ENCODE results near the gene PMP22. TPM values are rescaled to one million over a fixed set of nuclear protein-coding genes. Genes with fewer than 3 reads are reported as not detected.

PMP22 gene
- total RNA-seq, 1 experiment from 2014 or later, result 28.7 TPM

DNA sequence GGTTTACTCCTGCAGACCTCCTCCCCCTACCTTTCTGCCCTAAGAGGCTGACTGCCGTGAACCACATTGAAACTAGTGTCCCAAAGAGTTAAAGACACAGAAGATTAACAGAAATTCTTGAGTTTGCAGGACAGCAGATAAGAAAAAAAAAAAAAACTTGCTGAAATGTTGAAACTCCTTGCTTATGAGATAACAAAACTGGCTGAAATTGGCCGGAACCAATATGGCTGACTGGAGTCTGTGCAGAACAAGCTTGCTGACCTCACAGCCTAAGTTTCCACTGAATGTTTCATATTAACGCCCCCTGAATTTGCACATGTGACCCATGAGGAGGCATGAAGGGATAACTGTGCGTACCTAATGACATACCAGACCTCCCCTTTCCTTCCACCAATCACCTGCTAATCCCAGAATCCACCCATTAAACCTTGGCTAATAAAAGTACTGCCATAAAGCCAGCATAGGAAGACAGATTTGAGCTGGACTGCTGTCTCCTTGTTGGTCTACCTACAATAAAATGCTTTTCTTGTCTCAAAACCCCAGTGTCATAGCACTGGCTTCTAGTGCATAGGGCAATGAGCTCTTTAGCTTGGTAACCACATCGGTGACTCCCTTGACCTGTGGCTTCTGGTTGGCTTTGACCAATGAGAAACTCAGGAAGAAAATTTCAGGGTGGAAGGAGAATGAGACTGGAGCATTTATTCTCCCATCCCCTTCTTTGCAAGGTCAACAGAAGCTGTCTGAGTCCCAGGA is 80.1 kb downstream of the PMP22 start (continued):
- TF ChIP-seq, protein P1, sequence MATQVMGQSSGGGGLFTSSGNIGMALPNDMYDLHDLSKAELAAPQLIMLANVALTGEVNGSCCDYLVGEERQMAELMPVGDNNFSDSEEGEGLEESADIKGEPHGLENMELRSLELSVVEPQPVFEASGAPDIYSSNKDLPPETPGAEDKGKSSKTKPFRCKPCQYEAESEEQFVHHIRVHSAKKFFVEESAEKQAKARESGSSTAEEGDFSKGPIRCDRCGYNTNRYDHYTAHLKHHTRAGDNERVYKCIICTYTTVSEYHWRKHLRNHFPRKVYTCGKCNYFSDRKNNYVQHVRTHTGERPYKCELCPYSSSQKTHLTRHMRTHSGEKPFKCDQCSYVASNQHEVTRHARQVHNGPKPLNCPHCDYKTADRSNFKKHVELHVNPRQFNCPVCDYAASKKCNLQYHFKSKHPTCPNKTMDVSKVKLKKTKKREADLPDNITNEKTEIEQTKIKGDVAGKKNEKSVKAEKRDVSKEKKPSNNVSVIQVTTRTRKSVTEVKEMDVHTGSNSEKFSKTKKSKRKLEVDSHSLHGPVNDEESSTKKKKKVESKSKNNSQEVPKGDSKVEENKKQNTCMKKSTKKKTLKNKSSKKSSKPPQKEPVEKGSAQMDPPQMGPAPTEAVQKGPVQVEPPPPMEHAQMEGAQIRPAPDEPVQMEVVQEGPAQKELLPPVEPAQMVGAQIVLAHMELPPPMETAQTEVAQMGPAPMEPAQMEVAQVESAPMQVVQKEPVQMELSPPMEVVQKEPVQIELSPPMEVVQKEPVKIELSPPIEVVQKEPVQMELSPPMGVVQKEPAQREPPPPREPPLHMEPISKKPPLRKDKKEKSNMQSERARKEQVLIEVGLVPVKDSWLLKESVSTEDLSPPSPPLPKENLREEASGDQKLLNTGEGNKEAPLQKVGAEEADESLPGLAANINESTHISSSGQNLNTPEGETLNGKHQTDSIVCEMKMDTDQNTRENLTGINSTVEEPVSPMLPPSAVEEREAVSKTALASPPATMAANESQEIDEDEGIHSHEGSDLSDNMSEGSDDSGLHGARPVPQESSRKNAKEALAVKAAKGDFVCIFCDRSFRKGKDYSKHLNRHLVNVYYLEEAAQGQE (IDR thresholded peaks at IDR 0.05; ENCODE audit: low read depth), result no peak
- TF ChIP-seq, protein P2, sequence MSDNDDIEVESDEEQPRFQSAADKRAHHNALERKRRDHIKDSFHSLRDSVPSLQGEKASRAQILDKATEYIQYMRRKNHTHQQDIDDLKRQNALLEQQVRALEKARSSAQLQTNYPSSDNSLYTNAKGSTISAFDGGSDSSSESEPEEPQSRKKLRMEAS (IDR thresholded peaks at IDR 0.05), result no peak
- TF ChIP-seq, protein P3, sequence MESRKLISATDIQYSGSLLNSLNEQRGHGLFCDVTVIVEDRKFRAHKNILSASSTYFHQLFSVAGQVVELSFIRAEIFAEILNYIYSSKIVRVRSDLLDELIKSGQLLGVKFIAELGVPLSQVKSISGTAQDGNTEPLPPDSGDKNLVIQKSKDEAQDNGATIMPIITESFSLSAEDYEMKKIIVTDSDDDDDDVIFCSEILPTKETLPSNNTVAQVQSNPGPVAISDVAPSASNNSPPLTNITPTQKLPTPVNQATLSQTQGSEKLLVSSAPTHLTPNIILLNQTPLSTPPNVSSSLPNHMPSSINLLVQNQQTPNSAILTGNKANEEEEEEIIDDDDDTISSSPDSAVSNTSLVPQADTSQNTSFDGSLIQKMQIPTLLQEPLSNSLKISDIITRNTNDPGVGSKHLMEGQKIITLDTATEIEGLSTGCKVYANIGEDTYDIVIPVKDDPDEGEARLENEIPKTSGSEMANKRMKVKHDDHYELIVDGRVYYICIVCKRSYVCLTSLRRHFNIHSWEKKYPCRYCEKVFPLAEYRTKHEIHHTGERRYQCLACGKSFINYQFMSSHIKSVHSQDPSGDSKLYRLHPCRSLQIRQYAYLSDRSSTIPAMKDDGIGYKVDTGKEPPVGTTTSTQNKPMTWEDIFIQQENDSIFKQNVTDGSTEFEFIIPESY (IDR thresholded peaks at IDR 0.05; ENCODE audit: extremely low read depth, insufficient replicate concordance, low read length), result no peak
- TF ChIP-seq, protein P4, sequence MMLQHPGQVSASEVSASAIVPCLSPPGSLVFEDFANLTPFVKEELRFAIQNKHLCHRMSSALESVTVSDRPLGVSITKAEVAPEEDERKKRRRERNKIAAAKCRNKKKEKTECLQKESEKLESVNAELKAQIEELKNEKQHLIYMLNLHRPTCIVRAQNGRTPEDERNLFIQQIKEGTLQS (IDR thresholded peaks at IDR 0.05), result no peak

DNA sequence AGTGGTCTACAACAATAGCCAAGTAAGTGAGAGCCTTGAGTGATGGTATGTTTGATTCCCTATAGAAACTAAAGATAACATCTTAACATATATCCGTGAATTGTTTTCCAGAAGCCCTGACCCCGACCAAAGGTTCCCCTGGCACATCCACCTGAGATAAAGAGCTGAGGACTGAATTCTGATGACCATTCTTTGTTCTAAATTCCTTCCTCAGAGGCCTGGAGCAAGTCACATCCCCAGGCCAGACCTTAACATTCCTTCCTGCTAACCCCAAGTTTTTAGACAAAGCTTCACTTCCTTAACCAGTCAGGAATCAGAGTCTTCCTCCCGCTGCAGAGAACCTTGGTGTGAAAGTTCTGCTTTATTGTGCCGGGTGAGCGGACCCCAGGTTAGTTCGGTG is 83.3 kb downstream of the PMP22 start:
- CTCF ChIA-PET, result no interaction called here
- no peak for DNase-seq (ENCODE audit: low read depth, low spot score)
- POLR2A ChIA-PET, result no interaction called here

More for the DNA sequence above, 83.3 kb downstream of the PMP22 start:
- H3K9me3 ChIP-seq (ENCODE audit: control insufficient read depth in 1 of 2, insufficient read depth in 1 of 2, low read depth in 1 of 2, low read length in 2 of 2), result no peaks in the 10 kb centered on the region
- no peak overlapping the region for H3K4me2 ChIP-seq (ENCODE audit: low read length)
- no peaks in the 10 kb centered on the region for H3K36me3 ChIP-seq (ENCODE audit: control insufficient read depth in 1 of 2, insufficient read depth in 2 of 2, low read length in 2 of 2)
- TF ChIP-seq, protein P2 (IDR thresholded peaks at IDR 0.05), result no peak
- TF ChIP-seq ELF1 (IDR thresholded peaks at IDR 0.05; ENCODE audit: borderline replicate concordance, low read depth) (no peak), SIN3A (IDR thresholded peaks at IDR 0.05; ENCODE audit: low read depth) (no peak)
- TF ChIP-seq, protein P1 (IDR thresholded peaks at IDR 0.05; ENCODE audit: low read depth), result no peak
- no TSS peak for BruUV-seq (replicated peaks)
- no peaks in the 10 kb centered on the region for H3K4me1 ChIP-seq (ENCODE audit: control insufficient read depth in 1 of 2, insufficient read depth in 2 of 2, low read length in 2 of 2)
- no peaks in the 10 kb centered on the region for H3K9me2 ChIP-seq (ENCODE audit: insufficient read depth)
- H2AFZ ChIP-seq (ENCODE audit: low read depth, low read length, poor library complexity, severe bottlenecking), result no peak overlapping the region
- intact Hi-C loops (cut with micrococcal nuclease), result no loop called here
- RAD21 ChIA-PET (ENCODE audit: low non-redundant PET in 1 of 2, low total read pairs in 2 of 2, uncharacterized antibody in 2 of 2, unreplicated experiment in 2 of 2), result no interaction called here
- no peaks in the 10 kb centered on the region for H4K20me1 ChIP-seq (ENCODE audit: insufficient read depth)
- H3K79me2 ChIP-seq (ENCODE audit: insufficient read depth, low read length), result no peaks in the 10 kb centered on the region
- no peak overlapping the region for H3K9ac ChIP-seq (ENCODE audit: low read length)
- H3K4me3 ChIP-seq (replicated peaks in 1 of 2; ENCODE audit: low read depth in 1 of 2, low read length in 2 of 2), result no peak overlapping the region
- peaks cover 11% of the 10 kb centered on the region for H3K27me3 ChIP-seq (ENCODE audit: insufficient read depth, low read length)
- ATAC-seq, result no peak
- H3K27ac ChIP-seq (ENCODE audit: low read depth, low read length), result no peak overlapping the region

All from HCT116 (cell line).